WTC11 (cell line): Measurements from ENCODE around the gene DCTD.

Source experiments
- AR ChIP-seq: fragments of 250-450 bp; sonication (Bioruptor Pico); IDR thresholded peaks from 2 replicates; pipeline ENCODE4 v1.9.0; 2021; ENCODE audit warnings: mild to moderate bottlenecking
- ATF2 ChIP-seq: sonication (generic); formaldehyde crosslinking; IDR thresholded peaks from 2 replicates; pipeline ENCODE4 v1.8.1; 2022; ENCODE audit warnings: low read depth, missing genetic modification reagents, borderline replicate concordance
- CREB1 ChIP-seq: sonication (generic); formaldehyde crosslinking; IDR thresholded peaks from 2 replicates; pipeline ENCODE4 v1.8.0; 2023; ENCODE audit warnings: mild to moderate bottlenecking, missing genetic modification reagents
- ELF4 ChIP-seq: sonication (generic); formaldehyde crosslinking; IDR thresholded peaks from 2 replicates; pipeline ENCODE4 v1.8.1; 2022; ENCODE audit warnings: low read depth, mild to moderate bottlenecking, moderate library complexity, missing genetic modification reagents
- ETV6 ChIP-seq: sonication (generic); formaldehyde crosslinking; IDR thresholded peaks from 2 replicates; pipeline ENCODE4 v1.8.1; 2022; ENCODE audit warnings: mild to moderate bottlenecking, missing genetic modification reagents
- JUN ChIP-seq: sonication (generic); formaldehyde crosslinking; IDR thresholded peaks from 2 replicates; pipeline ENCODE4 v1.8.0; 2023; ENCODE audit warnings: mild to moderate bottlenecking, missing genetic modification reagents
- MAX ChIP-seq: sonication (generic); formaldehyde crosslinking; IDR thresholded peaks from 2 replicates; pipeline ENCODE4 v1.8.0; 2022; ENCODE audit warnings: mild to moderate bottlenecking, missing genetic modification reagents
- NR1H2 ChIP-seq: sonication (generic); formaldehyde crosslinking; IDR thresholded peaks from 2 replicates; pipeline ENCODE4 v1.9.0; 2021; ENCODE audit warnings: mild to moderate bottlenecking, moderate library complexity, missing genetic modification reagents
- NR2C2 ChIP-seq: sonication (generic); formaldehyde crosslinking; IDR thresholded peaks from 2 replicates; pipeline ENCODE4 v1.8.0; 2022; ENCODE audit warnings: mild to moderate bottlenecking, missing genetic modification reagents
- TEAD4 ChIP-seq: sonication (generic); formaldehyde crosslinking; IDR thresholded peaks from 2 replicates; pipeline ENCODE4 v1.8.0; 2022; ENCODE audit warnings: mild to moderate bottlenecking, missing genetic modification reagents
- TP53 ChIP-seq: sonication (generic); formaldehyde crosslinking; IDR thresholded peaks from 2 replicates; pipeline ENCODE4 v1.8.1; 2023; ENCODE audit warnings: mild to moderate bottlenecking, missing genetic modification reagents
- ZSCAN18 ChIP-seq: fragments of 250-450 bp; sonication (Bioruptor Pico); IDR thresholded peaks from 2 replicates; pipeline ENCODE4 v2.1.2; 2022; ENCODE audit warnings: mild to moderate bottlenecking, moderate library complexity
- TF ChIP-seq, protein P1 (sequence below): fragments of 200-600 bp; IDR thresholded peaks from 2 replicates; pipeline ENCODE4 v1.8.0; 2022; ENCODE audit warnings: antibody characterized with exemption
- TF ChIP-seq, protein P2 (sequence below): sonication (generic); formaldehyde crosslinking; conservative IDR thresholded peaks from 2 replicates; pipeline ENCODE4 v1.8.1; 2022; ENCODE audit warnings: mild to moderate bottlenecking, missing genetic modification reagents

GRCh38 chr4:182858711-182859110 lies 58.5 kb downstream of the DCTD start:
- no peak for TF ChIP-seq MAX (CRISPR knock-in tag)
- TF ChIP-seq, protein P1, sequence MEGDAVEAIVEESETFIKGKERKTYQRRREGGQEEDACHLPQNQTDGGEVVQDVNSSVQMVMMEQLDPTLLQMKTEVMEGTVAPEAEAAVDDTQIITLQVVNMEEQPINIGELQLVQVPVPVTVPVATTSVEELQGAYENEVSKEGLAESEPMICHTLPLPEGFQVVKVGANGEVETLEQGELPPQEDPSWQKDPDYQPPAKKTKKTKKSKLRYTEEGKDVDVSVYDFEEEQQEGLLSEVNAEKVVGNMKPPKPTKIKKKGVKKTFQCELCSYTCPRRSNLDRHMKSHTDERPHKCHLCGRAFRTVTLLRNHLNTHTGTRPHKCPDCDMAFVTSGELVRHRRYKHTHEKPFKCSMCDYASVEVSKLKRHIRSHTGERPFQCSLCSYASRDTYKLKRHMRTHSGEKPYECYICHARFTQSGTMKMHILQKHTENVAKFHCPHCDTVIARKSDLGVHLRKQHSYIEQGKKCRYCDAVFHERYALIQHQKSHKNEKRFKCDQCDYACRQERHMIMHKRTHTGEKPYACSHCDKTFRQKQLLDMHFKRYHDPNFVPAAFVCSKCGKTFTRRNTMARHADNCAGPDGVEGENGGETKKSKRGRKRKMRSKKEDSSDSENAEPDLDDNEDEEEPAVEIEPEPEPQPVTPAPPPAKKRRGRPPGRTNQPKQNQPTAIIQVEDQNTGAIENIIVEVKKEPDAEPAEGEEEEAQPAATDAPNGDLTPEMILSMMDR: no peak
- TF ChIP-seq, protein P2, sequence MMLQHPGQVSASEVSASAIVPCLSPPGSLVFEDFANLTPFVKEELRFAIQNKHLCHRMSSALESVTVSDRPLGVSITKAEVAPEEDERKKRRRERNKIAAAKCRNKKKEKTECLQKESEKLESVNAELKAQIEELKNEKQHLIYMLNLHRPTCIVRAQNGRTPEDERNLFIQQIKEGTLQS (CRISPR knock-in tag): no peak
- TF ChIP-seq TP53: no peak
- no peak for TF ChIP-seq TEAD4 (CRISPR knock-in tag)
- no peak for TF ChIP-seq ELF4 (CRISPR knock-in tag)
- TF ChIP-seq NR2C2 (CRISPR knock-in tag): no peak
- TF ChIP-seq ATF2 (CRISPR knock-in tag): no peak
- TF ChIP-seq ZSCAN18 (CRISPR knock-in tag): no peak
- no peak for TF ChIP-seq ETV6
- no peak for TF ChIP-seq AR (CRISPR knock-in tag)
- no peak for TF ChIP-seq CREB1
- TF ChIP-seq JUN (CRISPR knock-in tag): no peak
- TF ChIP-seq NR1H2 (CRISPR knock-in tag): no peak
